GM18951 (cell line): Measurements from ENCODE around the gene HSH2D.

ENCODE experiments used
- POLR2A ChIP-seq: IDR thresholded peaks from 4 replicates; pipeline ENCODE4 v1.6.1; 2011; ENCODE audit warnings: mild to moderate bottlenecking; ENCODE audit not compliant: insufficient read length, insufficient read depth; ENCODE audit errors: extremely low read depth
- in situ Hi-C: fragments of 300-500 bp; cut with MboI; formaldehyde crosslinking; loops from one replicate; pipeline ENCODE4 v1.12.0; 2022; ENCODE audit warnings: low sequenced_read_pairs, mixed read lengths, inconsistent platforms; ENCODE audit not compliant: unreplicated experiment

HSH2D gene

GRCh38 chr19:16199275-16199932 lies 55.9 kb downstream of the HSH2D start:
- TF ChIP-seq POLR2A = no peak
- in situ Hi-C loops = loop anchor here (25.0 kb wide), 1 partner anchor 587 kb away; the partner anchor contains the start of gene CYP4F8

- in situ Hi-C loops = no loop called here
- TF ChIP-seq POLR2A = no peak
Measured at GRCh38 chr19:16200038-16201010, 56.8 kb downstream of the HSH2D start.

GRCh38 chr19:16201011-16201391 lies 57.5 kb downstream of the HSH2D start:
- in situ Hi-C loops = no loop called here
- TF ChIP-seq POLR2A = no peak

DNA sequence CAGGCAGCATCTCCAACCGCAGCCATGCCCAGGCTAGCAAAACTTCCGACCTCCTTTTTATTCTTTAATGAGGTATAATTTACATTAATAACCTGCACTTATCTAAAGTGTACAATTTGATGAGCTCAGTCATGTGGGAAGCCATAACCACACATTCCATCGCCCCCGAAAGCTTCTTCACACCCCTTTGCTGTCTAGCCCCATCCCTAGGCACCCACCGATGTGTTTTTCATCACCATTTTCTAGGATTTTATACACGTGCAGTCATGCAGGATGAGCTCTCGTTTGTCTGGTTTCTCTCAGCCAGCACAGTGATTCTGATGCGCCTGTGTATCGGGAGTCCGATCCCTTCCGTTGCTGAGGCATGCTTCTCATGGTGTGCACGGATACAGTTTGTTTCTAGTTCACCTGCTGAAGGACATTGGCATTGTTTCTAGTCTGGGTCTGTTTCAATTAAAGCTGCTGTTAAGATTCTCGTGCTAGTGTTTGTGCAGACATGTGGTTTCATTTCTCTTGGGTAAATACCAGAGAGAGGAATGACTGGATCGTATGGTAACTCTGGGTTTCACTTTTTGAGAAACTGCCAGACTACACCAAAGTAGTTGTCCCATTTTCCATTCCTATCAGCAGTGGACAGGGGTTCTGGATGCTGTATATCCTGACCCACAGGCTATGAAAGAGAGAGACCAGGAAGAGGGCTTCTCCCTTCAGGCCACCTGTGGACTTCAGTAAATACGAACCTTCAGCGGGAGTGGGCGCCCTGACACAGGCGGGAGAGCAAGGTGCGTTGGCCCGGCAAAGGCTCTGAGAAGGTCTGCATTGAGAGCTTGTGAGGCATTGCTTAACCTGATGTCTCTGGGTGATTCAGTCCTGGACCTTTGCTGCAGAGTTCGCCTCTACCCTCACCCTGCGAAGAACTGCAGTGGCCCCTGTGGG lies 59.1 kb downstream of the HSH2D start:
- no peak for TF ChIP-seq POLR2A
- in situ Hi-C loops = no loop called here

DNA sequence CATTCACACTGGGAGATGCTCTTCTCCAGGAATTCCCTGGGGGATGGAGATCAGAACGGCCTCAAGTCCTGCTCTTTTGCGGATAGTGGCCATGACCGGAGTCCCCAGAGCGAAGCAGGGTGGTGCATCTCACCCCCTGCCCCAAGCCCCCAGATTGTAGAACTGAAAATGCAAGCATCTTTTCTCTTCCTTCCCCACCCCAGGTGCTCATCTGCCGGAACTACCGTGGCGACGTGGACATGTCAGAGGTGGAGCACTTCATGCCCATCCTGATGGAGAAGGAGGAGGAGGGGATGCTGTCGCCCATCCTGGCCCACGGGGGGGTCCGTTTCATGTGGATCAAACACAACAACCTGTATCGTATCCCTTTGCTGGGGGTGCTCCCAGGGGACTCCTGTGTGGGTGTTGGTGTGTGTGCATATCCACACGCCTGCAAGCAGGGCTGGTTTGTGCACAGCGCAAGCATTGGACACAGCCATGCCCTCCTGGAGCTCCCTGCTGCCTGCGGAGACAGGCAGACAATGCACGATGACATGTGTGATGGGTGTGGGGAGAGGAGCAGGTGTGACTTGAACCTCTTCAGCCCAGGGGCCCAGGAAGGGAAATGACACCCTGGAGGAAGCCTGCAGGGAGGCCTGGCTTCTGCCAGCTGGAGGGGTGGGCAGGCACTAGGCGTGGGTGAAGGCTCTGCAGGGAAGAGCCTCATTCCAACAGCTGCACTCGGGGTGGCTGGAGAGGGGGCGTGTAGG lies 59.9 kb downstream of the HSH2D start:
- no peak for TF ChIP-seq POLR2A
- in situ Hi-C loops = no loop called here

- no peak for TF ChIP-seq POLR2A
- in situ Hi-C loops = no loop called here
Measured at GRCh38 chr19:16204005-16204294, 60.5 kb downstream of the HSH2D start.

DNA sequence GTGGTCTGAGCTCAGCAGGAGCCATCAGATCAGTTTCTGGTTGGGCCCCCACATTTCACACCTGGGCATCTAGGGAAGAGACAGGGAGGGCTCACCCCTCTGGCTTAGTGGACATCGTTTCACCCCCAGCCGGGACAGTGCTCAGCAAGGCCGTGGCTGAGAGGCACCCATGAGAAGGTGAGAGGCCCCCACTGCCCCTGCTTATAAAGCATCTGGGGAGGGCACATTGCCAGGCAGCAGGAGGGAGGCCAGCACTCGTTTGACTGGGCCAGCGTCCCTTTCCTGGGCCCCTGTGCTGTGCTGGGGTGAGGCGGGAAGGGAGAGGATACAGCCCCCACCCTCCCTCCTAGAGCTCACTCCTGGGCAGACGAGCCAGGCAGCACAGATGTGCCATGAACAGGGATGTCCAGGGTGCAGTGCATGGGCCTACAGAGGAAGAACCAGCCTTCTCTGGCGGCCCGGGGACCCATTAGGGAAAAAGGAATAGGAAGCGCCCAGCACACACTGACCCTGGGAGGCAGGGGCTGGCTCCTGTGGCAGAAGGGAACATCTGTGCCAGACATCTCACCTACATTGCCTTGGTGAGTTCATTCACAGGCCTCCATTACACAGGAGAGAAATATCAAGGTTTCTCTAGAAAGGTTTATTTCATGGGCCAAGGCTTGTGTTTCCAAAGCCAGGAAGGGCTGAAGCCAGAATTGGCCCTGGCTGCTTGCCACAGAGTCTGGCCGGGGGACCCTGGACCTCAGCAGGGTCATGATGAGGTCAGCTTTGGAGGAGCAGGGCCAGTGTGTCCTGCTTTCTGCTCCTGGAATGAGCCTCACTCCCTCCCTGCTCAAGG lies 61.9 kb downstream of the HSH2D start:
- in situ Hi-C loops = no loop called here
- TF ChIP-seq POLR2A = no peak

GRCh38 chr19:16206046-16206605 lies 62.6 kb downstream of the HSH2D start:
- in situ Hi-C loops = no loop called here
- TF ChIP-seq POLR2A = no peak

DNA sequence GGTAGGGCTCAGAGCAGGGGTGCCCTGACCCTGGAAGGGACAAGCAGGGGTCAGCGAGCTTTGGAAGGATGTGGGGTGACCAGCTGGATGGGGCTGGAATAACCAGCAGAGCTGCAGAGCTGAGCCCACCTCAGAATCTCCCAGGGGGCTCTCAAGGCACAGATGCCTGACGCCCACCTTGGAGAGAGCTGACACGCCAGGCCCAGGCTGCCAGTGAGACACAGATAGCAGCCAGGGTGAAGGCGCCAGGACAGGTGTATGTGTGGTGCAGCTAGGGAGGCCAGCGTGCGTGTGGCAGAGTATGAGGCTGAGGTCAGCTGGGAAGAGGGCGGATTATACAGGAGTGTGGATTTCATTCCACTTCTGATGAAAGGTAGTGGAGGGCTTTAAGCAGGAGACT lies 63.2 kb downstream of the HSH2D start:
- in situ Hi-C loops = no loop called here
- TF ChIP-seq POLR2A = no peak

GRCh38 chr19:16207063-16207462 lies 63.6 kb downstream of the HSH2D start:
- in situ Hi-C loops = no loop called here
- TF ChIP-seq POLR2A = no peak

GRCh38 chr19:16207490-16208025 lies 64.1 kb downstream of the HSH2D start:
- in situ Hi-C loops = no loop called here
- no peak for TF ChIP-seq POLR2A
